MM.1S (cell line): Measurements from ENCODE around the gene HLA-DMB.

ENCODE experiments used
- EZH2 ChIP-seq: fragments of 300-600 bp; sonication (generic); optimal IDR thresholded peaks from 2 replicates; pipeline ENCODE3; 2017; ENCODE audit warnings: low read depth, mild to moderate bottlenecking, antibody characterized with exemption, low read length, mixed read lengths
- TF ChIP-seq, protein P1 (sequence below): fragments of 300-600 bp; sonication (generic); IDR thresholded peaks from 2 replicates; pipeline ENCODE4 v1.5.1; 2016; ENCODE audit warnings: antibody characterized with exemption, low read length, mixed read lengths

DNA sequence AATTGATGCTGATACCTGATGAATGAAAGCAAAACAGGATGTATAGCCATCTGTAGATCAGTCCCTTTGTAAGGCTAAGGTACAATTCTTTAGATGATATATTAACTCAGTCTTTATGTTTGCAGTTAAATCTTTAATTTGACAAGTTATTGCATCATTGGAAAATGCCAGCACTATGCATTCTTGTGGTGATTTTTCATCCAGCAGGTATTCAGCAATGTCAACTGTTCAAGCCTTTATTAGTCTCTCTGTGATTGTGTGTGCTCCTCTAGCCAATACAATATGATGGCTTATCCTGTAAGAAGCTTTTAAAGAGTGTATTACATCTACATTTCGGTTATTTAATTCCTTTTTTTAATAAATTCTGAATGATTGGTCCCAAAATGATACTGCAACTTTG, 34.3 kb downstream of the HLA-DMB start:
- TF ChIP-seq, protein P1, sequence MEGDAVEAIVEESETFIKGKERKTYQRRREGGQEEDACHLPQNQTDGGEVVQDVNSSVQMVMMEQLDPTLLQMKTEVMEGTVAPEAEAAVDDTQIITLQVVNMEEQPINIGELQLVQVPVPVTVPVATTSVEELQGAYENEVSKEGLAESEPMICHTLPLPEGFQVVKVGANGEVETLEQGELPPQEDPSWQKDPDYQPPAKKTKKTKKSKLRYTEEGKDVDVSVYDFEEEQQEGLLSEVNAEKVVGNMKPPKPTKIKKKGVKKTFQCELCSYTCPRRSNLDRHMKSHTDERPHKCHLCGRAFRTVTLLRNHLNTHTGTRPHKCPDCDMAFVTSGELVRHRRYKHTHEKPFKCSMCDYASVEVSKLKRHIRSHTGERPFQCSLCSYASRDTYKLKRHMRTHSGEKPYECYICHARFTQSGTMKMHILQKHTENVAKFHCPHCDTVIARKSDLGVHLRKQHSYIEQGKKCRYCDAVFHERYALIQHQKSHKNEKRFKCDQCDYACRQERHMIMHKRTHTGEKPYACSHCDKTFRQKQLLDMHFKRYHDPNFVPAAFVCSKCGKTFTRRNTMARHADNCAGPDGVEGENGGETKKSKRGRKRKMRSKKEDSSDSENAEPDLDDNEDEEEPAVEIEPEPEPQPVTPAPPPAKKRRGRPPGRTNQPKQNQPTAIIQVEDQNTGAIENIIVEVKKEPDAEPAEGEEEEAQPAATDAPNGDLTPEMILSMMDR, result no peak
- TF ChIP-seq EZH2, result no peak
